T-cell (primary cell): ENCODE results near the gene LENG1. TPM values are rescaled to one million over a fixed set of nuclear protein-coding genes. Genes with fewer than 3 reads are reported as not detected.

Source experiments
- ATAC-seq, 4 experiments: fragments of 200-7000 bp in 3 of 4; fragments of 150-1000 bp in 1 of 4; cut with Tn5 transposase; replicated peaks in 1 of 4; 1 replicate in 3 of 4; 2 replicates in 1 of 4; pipeline ENCODE4 v1.10.0; 2021; ENCODE audit warnings: moderate library complexity in 3 of 4, mild to moderate bottlenecking in 2 of 4, moderate number of reproducible peaks in 1 of 4
- CTCF ChIA-PET, 2 donors: fragments of 300-600 bp; sonication (Branson Sonifier 250); formaldehyde crosslinking; loops; one replicate each; lab custom pipeline; 2022; ENCODE audit warnings: antibody characterized with exemption in 2 of 2; lab: Charles Lee
- POLR2A ChIA-PET, 2 donors: fragments of 300-600 bp; sonication (Branson Sonifier 250); formaldehyde crosslinking; loops; one replicate each; lab custom pipeline; 2022; ENCODE audit warnings: antibody characterized with exemption in 2 of 2; lab: Charles Lee
- DNase-seq, 35 experiments: peaks; one replicate each; pipeline versions ENCODE4 v3.0.0 to v3.0.0-alpha.2; 2013 to 2023
- H3K27ac ChIP-seq: one replicate; pipeline ENCODE4 v1.5.1; 2013; ENCODE audit warnings: low read length
- H3K27me3 ChIP-seq, 2 experiments: replicated peaks in 1 of 2; 1 replicate in 1 of 2; 2 replicates in 1 of 2; pipeline versions ENCODE4 v1.6.1 to v1.7.0; 2013; ENCODE audit warnings: low read length in 1 of 2, mixed read lengths in 1 of 2; ENCODE audit not compliant: control insufficient read depth in 2 of 2, insufficient read depth in 2 of 2; ENCODE audit errors: extremely low read depth in 1 of 2
- H3K36me3 ChIP-seq, 2 donors: 1 replicate in 1 of 2; 2 replicates in 1 of 2; pipeline versions ENCODE4 v1.6.1 to v1.7.0; 2013; ENCODE audit warnings: low read length in 1 of 2; ENCODE audit not compliant: control insufficient read depth in 2 of 2, insufficient read depth in 1 of 2; ENCODE audit errors: extremely low read depth in 1 of 2
- H3K4me1 ChIP-seq, 2 experiments: 1 replicate in 1 of 2; 2 replicates in 1 of 2; pipeline versions ENCODE4 v1.6.1 to v1.7.0; 2013; ENCODE audit warnings: low read length in 2 of 2, mixed read lengths in 1 of 2; ENCODE audit not compliant: insufficient read depth in 2 of 2, control insufficient read depth in 1 of 2; ENCODE audit errors: extremely low read depth in 1 of 2
- H3K4me3 ChIP-seq, 2 donors: 1 replicate in 1 of 2; 2 replicates in 1 of 2; pipeline versions ENCODE4 v1.5.1 to v1.7.0; 2013; ENCODE audit warnings: mild to moderate bottlenecking in 2 of 2, low read length in 1 of 2, moderate library complexity in 1 of 2; ENCODE audit not compliant: control insufficient read depth in 1 of 2; ENCODE audit errors: extremely low read depth in 1 of 2
- H3K9me3 ChIP-seq: 2 replicates; pipeline ENCODE4 v1.7.0; 2013
- H3K27ac Mint-ChIP-seq, 2 donors: one replicate each; pipeline ENCODE4 v1.8.0; 2020 to 2021; ENCODE audit warnings: mild to moderate bottlenecking in 2 of 2, mixed read lengths in 2 of 2
- H3K27me3 Mint-ChIP-seq, 2 donors: one replicate each; pipeline ENCODE4 v1.8.0; 2021 to 2022; ENCODE audit warnings: mixed read lengths in 2 of 2
- H3K36me3 Mint-ChIP-seq: one replicate; pipeline ENCODE4 v1.8.0; 2021; ENCODE audit warnings: mixed read lengths
- H3K4me1 Mint-ChIP-seq, 3 donors: one replicate each; pipeline ENCODE4 v1.8.0; 2020 to 2022; ENCODE audit warnings: mixed read lengths in 3 of 3, mild to moderate bottlenecking in 1 of 3
- H3K4me3 Mint-ChIP-seq, 3 donors: one replicate each; pipeline ENCODE4 v1.8.0; 2020 to 2022; ENCODE audit warnings: mild to moderate bottlenecking in 3 of 3, mixed read lengths in 3 of 3, moderate library complexity in 3 of 3
- H3K9me3 Mint-ChIP-seq, 3 donors: one replicate each; pipeline ENCODE4 v1.8.0; 2020 to 2022; ENCODE audit warnings: mixed read lengths in 3 of 3
- WGBS: methylation state at CpG from one replicate; pipeline ENCODE4 v1.1.5; 2013; ENCODE audit warnings: missing lambda C conversion rate; ENCODE audit not compliant: insufficient coverage; 5-methylcytosine and 5-hydroxymethylcytosine counted together
- total RNA-seq, 35 experiments: library from RNA in 6 of 35; stranded (reverse) in 6 of 35; fragments of 120-200 nt in 1 of 35; gene quantifications; one replicate each; pipeline versions ENCODE4 v1.2.1 to v1.2.4 and lab custom pipeline; 2013 to 2026

LENG1 gene
- total RNA-seq, 5 donors from 2014 or later (not counting 1 experiment from before 2014, with no cell fraction given) = 8.4 to 21.5 (median 19.2) TPM

DNA sequence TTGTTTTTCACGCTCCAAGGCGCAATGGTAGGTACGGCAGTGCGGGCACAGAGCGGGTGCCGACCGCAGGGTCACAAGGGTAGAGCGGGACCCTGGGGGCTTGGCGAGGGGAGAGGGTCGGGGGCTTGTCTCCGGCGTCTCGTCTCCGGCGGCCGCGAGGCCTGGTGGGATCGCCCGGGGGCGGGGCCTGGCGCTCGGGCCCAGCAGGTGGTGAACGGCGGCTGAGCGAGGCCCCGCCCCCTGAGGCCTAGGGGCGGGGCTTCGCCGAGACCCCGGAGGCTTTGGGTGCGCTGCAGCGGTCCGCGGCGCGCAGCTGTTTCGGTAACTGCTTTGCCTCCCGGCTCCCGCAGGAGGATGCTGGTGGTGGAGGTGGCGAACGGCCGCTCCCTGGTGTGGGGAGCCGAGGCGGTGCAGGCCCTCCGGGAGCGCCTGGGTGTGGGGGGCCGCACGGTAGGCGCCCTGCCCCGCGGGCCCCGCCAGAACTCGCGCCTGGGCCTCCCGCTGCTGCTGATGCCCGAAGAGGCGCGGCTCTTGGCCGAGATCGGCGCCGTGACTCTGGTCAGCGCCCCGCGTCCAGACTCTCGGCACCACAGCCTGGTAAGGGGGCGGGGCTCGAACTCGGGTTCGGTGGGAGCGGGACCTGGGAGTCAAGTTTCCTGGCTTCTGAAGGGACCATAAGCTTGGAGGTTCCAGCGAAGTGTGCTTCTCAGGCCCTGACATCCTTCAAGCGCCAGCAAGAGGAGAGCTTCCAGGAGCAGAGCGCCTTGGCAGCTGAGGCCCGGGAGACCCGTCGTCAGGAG, 31.7 kb upstream of the LENG1 start, which contains the start of gene TSEN34:
TSEN34 (plus strand) TSS at position 298 of the 800 bp plus-strand sequence; CDS start at position 355, 57 bp downstream.
- no peaks in the 10 kb centered on the region for H3K27me3 ChIP-seq
- Mint-ChIP-seq H3K4me3 (peak within 1 kb of the TSS; percentile 87 to 92 (median 92)), H3K36me3 (peaks cover 13% of the 10 kb centered on the region), H3K4me1 (peaks cover 42 to 52% (median 43%) of the 10 kb centered on the region in 3 donors), H3K27ac (peak within 1 kb of the TSS; percentile 99 to 100), H3K27me3 (no peaks in the 10 kb centered on the region), H3K9me3 (no peaks in the 10 kb centered on the region)
- DNase-seq (peak in 20 of 35 experiments; percentile 75 to 94 (median 84)), ATAC-seq (peak; percentile 36 to 44 (median 38))
- POLR2A ChIA-PET = interaction anchor here in 1 of 2 donors (1.0 to 2.4 kb wide), 4 partner anchors 10 to 76 kb away, joined by 4 to 18 read pairs (median 6); partner anchors contain the start of genes CNOT3, RPS9 and TFPT
- H3K9me3 ChIP-seq = no peaks in the 10 kb centered on the region
- WGBS = 2% methylated on average over 77 of the region's 77 CpGs
- CTCF ChIA-PET = interaction anchor here (0.6 to 3.2 kb wide), 6 partner anchors 7 to 54 kb away, joined by 3 to 26 read pairs (median 5); partner anchors contain the start of genes CNOT3 (in 1 of the 2), LENG1 (in 1 of the 2) and RPS9 (in 1 of the 2)
- H3K4me1 ChIP-seq = peaks cover 17 to 27% of the 10 kb centered on the region in 2 experiments
- peaks cover 2 to 35% of the 10 kb centered on the region in 2 donors for H3K36me3 ChIP-seq
- peak within 1 kb of the TSS; percentile 100 for H3K27ac ChIP-seq
- peak within 1 kb of the TSS; percentile 79 to 84 for H3K4me3 ChIP-seq

DNA sequence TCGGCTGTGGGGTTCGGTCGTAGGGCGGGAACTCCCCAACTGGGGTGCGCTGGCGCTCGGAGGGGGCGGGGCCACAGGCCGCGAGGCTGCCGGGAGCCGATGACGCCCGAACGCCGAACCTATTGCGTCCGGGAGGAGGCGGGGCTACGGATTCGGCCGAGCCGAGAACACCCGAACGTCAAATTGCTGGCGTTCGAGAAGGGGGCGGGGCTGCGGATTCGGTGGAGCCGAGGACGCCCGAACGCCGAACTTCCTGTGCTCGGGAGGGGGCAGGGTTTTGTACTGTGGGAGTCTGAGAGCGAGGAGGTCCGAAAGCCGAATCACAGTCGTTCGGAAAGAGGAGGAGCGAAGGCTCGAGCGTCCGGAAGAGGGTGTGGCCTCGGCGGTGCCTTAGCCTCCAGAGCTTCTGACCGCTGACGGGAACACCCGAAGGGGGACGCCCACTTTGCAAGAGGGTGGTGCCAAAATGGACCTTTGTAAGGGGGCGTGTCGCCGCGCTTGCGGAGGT, 31.0 kb upstream of the LENG1 start:
- H3K4me3 Mint-ChIP-seq = peak overlapping the region; percentile 87 to 92 (median 92)
- 0% methylated on average over 51 of the region's 56 CpGs for WGBS
- Histone ChIP-seq H3K36me3 (peaks cover 2 to 34% of the 10 kb centered on the region in 2 donors), H3K4me3 (peak overlapping the region; percentile 79 to 84), H3K27ac (peak overlapping the region; percentile 100), H3K4me1 (peaks cover 17 to 27% of the 10 kb centered on the region in 2 experiments), H3K9me3 (no peaks in the 10 kb centered on the region), H3K27me3 (no peaks in the 10 kb centered on the region)
- H3K9me3 Mint-ChIP-seq = no peaks in the 10 kb centered on the region
- H3K4me1 Mint-ChIP-seq = peaks cover 42 to 52% (median 43%) of the 10 kb centered on the region in 3 donors
- peak overlapping the region; percentile 99 to 100 for H3K27ac Mint-ChIP-seq
- ATAC-seq (peak; percentile 64 to 67 (median 66)), DNase-seq (peak; percentile 99 to 100 (median 100))
- no peaks in the 10 kb centered on the region for H3K27me3 Mint-ChIP-seq
- CTCF ChIA-PET = interaction anchor here in 1 of 2 donors (1.0 to 3.2 kb wide), 5 partner anchors 8 to 53 kb away, joined by 3 to 26 read pairs (median 5); partner anchors contain the start of genes CNOT3 and LENG1
- POLR2A ChIA-PET = interaction anchor here in 1 of 2 donors (1.0 to 2.4 kb wide), 4 partner anchors 10 to 76 kb away, joined by 4 to 18 read pairs (median 6); partner anchors contain the start of genes CNOT3, RPS9 and TFPT
- peaks cover 11% of the 10 kb centered on the region for H3K36me3 Mint-ChIP-seq

DNA sequence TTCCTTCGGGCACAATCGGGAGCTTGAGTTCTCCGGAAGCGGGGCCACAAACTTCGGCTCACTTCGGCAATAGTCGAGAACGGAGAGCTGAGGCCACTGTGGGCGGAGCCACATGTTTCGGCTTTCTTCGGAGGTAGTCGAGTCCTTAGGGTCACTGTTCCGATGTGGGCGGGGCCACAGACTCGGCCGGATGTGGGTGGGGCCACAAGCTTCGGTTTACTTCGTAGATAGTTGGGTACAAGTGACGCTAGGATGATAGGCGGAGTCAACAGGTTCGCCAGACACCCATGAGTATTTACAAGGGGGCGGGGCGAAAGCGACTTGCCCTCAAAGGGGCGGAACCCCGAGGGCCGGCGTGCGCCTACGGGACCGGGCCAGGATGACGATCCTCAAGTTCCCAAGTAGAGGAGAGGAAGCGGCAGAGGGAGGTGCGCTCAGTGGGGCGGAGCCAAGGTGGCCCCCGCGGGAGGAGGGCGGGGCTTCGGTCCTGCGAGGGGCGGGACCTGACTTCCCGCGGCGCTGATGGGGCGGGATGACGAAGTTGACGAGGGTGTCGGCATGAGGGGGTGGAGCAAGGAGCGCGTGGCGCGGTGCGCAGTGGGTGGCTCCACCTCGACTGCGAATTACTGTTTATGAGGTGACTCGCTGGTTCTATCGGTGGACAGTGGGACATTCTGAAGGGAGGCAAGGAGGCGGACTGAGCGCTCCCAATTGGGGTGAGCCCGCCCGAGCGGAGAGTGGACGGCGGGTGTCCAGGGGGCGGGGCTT, 30.4 kb upstream of the LENG1 start:
- no peaks in the 10 kb centered on the region for H3K9me3 Mint-ChIP-seq
- H3K36me3 Mint-ChIP-seq = peaks cover 7% of the 10 kb centered on the region
- Histone ChIP-seq H3K9me3 (no peaks in the 10 kb centered on the region), H3K36me3 (peaks cover 2 to 30% of the 10 kb centered on the region in 2 donors), H3K27ac (peak overlapping the region; percentile 100), H3K4me1 (peaks cover 17 to 27% of the 10 kb centered on the region in 2 experiments), H3K4me3 (peak overlapping the region; percentile 67 to 84), H3K27me3 (no peaks in the 10 kb centered on the region)
- 0% methylated on average over 64 of the region's 65 CpGs for WGBS
- H3K4me3 Mint-ChIP-seq = peak overlapping the region; percentile 87 to 92 (median 92)
- peak; percentile 58 to 64 (median 61) for ATAC-seq
- H3K4me1 Mint-ChIP-seq = peaks cover 42 to 52% (median 43%) of the 10 kb centered on the region in 3 donors
- ChIA-PET POLR2A (interaction anchor here (0.6 to 2.4 kb wide), 13 partner anchors 9 to 1464 kb away, joined by 3 to 30 read pairs (median 5); partner anchors contain the start of genes RPS9 (in 2 of the 2), CNOT3 (in 1 of the 2), LENG1 (in 1 of the 2) and MYADM (in 1 of the 2)), CTCF (interaction anchor here in 1 of 2 donors (0.9 to 3.2 kb wide), 12 partner anchors 9 to 1464 kb away, joined by 3 to 26 read pairs (median 4); partner anchors contain the start of genes CNOT3, LENG1 and RPS9)
- peak; percentile 99 to 100 (median 100) for DNase-seq
- peak overlapping the region; percentile 99 to 100 for H3K27ac Mint-ChIP-seq
- no peaks in the 10 kb centered on the region for H3K27me3 Mint-ChIP-seq

GRCh38 chr19:54189145-54189734, 29.7 kb upstream of the LENG1 start, which contains the start of gene MBOAT7:
Gene MBOAT7, minus strand, starts transcription at chr19:54189580. Its CDS starts 1,072 bp downstream, at chr19:54188508.
- Mint-ChIP-seq H3K36me3 (peaks cover 7% of the 10 kb centered on the region), H3K27ac (peak within 1 kb of the TSS; percentile 99 to 100), H3K9me3 (no peaks in the 10 kb centered on the region), H3K27me3 (no peaks in the 10 kb centered on the region), H3K4me3 (peak within 1 kb of the TSS; percentile 87 to 92 (median 92)), H3K4me1 (peaks cover 42 to 52% (median 43%) of the 10 kb centered on the region in 3 donors)
- peaks cover 17 to 27% of the 10 kb centered on the region in 2 experiments for H3K4me1 ChIP-seq
- ChIA-PET POLR2A (interaction anchor here (0.6 to 2.4 kb wide), 10 partner anchors 10 to 1465 kb away, joined by 3 to 30 read pairs (median 5); partner anchors contain the start of genes RPS9 (in 2 of the 2), CNOT3 (in 1 of the 2), LENG1 (in 1 of the 2) and MYADM (in 1 of the 2)), CTCF (interaction anchor here in 1 of 2 donors (0.5 to 3.2 kb wide), 11 partner anchors 12 to 1465 kb away, joined by 3 to 26 read pairs (median 4); partner anchors contain the start of genes CNOT3 and RPS9)
- peaks cover 2 to 26% of the 10 kb centered on the region in 2 donors for H3K36me3 ChIP-seq
- H3K27me3 ChIP-seq = no peaks in the 10 kb centered on the region
- DNase-seq (peak in 8 of 35 experiments; percentile 20 to 52 (median 40)), ATAC-seq (peak in 2 of 4 experiments; percentile 0 to 1)
- H3K9me3 ChIP-seq = no peaks in the 10 kb centered on the region
- H3K4me3 ChIP-seq = peak within 1 kb of the TSS; percentile 67 to 84
- under 1% methylated on average over 56 of the region's 64 CpGs for WGBS
- peak within 1 kb of the TSS; percentile 100 for H3K27ac ChIP-seq
